T-helper 2 cell (primary cell): Measurements from ENCODE around the gene MRPL20.
"Not testable (repeated sequence)": the region's sequence is repeated elsewhere in the genome, so short reads cannot be mapped to it uniquely, and the experiment has no call there.

ENCODE experiments used
- DNase-seq, 5 experiments: peaks; one replicate each; pipeline versions ENCODE4 v3.0.0 to v3.0.0-alpha.2; 2012 to 2022
- total RNA-seq, 2 donors: gene quantifications; one replicate each; lab custom pipeline; 2026; lab: John Stamatoyannopoulos, UW

Gene MRPL20
- 29.0 to 34.3 reads per million in 2 donors for total RNA-seq

GRCh38 chr1:1406821-1407635, at the start of gene MRPL20:
MRPL20 (minus strand) TSS chr1:1407293; CDS start chr1:1407217, 76 bp downstream.
- DNase-seq: peak; percentile 93 to 98 (median 95)

GRCh38 chr1:1456683-1457255, 49.7 kb upstream of the MRPL20 start:
- DNase-seq: not testable (repeated sequence)

GRCh38 chr1:1455934-1456333, 48.8 kb upstream of the MRPL20 start:
- not testable (repeated sequence) for DNase-seq

- DNase-seq: no peak
These were observed 48.3 kb upstream of the MRPL20 start for GRCh38 chr1:1455366-1455884.

GRCh38 chr1:1454286-1455056, 47.4 kb upstream of the MRPL20 start:
- DNase-seq: not testable (repeated sequence)

- no peak for DNase-seq
These were observed 45.8 kb upstream of the MRPL20 start for GRCh38 chr1:1452882-1453281.

- DNase-seq: not testable (repeated sequence)
These were observed 45.3 kb upstream of the MRPL20 start for GRCh38 chr1:1452365-1452739.

- no peak for DNase-seq
These were observed 44.7 kb upstream of the MRPL20 start for GRCh38 chr1:1451696-1452364.

GRCh38 chr1:1450616-1451015, 43.5 kb upstream of the MRPL20 start:
- DNase-seq: not testable (repeated sequence)

- DNase-seq: no peak
These were observed 42.1 kb upstream of the MRPL20 start, which contains the start of gene ATAD3C for GRCh38 chr1:1449099-1449739. ATAD3C (plus strand) TSS chr1:1449689; CDS start chr1:1450684, 995 bp downstream.

GRCh38 chr1:1446631-1447030, 39.5 kb upstream of the MRPL20 start:
- not testable (repeated sequence) for DNase-seq

- DNase-seq: no peak
These were observed 35.1 kb upstream of the MRPL20 start for GRCh38 chr1:1442069-1442770.

- peak in 4 of 5 experiments; percentile 37 to 52 (median 40) for DNase-seq
These were observed 34.2 kb upstream of the MRPL20 start for GRCh38 chr1:1441002-1441888.

- no peak for DNase-seq
These were observed 33.3 kb upstream of the MRPL20 start for GRCh38 chr1:1440262-1441001.

- no peak for DNase-seq
These were observed 32.6 kb upstream of the MRPL20 start for GRCh38 chr1:1439546-1440261.

GRCh38 chr1:1438531-1439381, 31.7 kb upstream of the MRPL20 start:
- DNase-seq: no peak

- DNase-seq: no peak
These were observed 30.8 kb upstream of the MRPL20 start for GRCh38 chr1:1437904-1438376.
